Stimulated activated effector memory CD8-positive, alpha-beta T cell treated with anti-CD3 and anti-CD28 coated beads, Interleukin-12 subunit alpha, Interleukin-12 subunit beta, amount 100 ng/mL, for 72 hours (primary cell): ENCODE results near the gene GDF7.

Source experiments
- ATAC-seq: fragments of 150-1000 bp; cut with Tn5 transposase; 2 replicates; pipeline ENCODE4 v1.10.0; 2021
- DNase-seq, 2 donors: peaks; one replicate each; pipeline ENCODE4 v3.0.0; 2021 to 2022; ENCODE audit warnings: low spot score in 2 of 2
- H3K27ac Mint-ChIP-seq: one replicate; pipeline ENCODE4 v1.8.0; 2022; ENCODE audit warnings: mild to moderate bottlenecking, mixed read lengths
- H3K36me3 Mint-ChIP-seq: one replicate; pipeline ENCODE4 v1.8.0; 2022; ENCODE audit warnings: mild to moderate bottlenecking, mixed read lengths
- H3K4me1 Mint-ChIP-seq: one replicate; pipeline ENCODE4 v1.8.0; 2022; ENCODE audit warnings: mixed read lengths
- H3K4me3 Mint-ChIP-seq: one replicate; pipeline ENCODE4 v1.8.0; 2022; ENCODE audit warnings: mild to moderate bottlenecking, mixed read lengths
- H3K9me3 Mint-ChIP-seq: one replicate; pipeline ENCODE4 v1.8.0; 2022; ENCODE audit warnings: mixed read lengths

Gene GDF7

GRCh38 chr2:20660506-20661420, 6.2 kb upstream of the GDF7 start:
- ATAC-seq: no peak
- DNase-seq: no peak
- no peak overlapping the region for H3K27ac Mint-ChIP-seq
- H3K4me1 Mint-ChIP-seq: peaks cover 10% of the 10 kb centered on the region
- H3K36me3 Mint-ChIP-seq: no peaks in the 10 kb centered on the region
- H3K4me3 Mint-ChIP-seq: no peak overlapping the region
- H3K9me3 Mint-ChIP-seq: no peaks in the 10 kb centered on the region

- Mint-ChIP-seq H3K27ac (no peak overlapping the region), H3K36me3 (peaks cover 6% of the 10 kb centered on the region), H3K4me1 (peaks cover 17% of the 10 kb centered on the region), H3K4me3 (no peak overlapping the region), H3K9me3 (no peaks in the 10 kb centered on the region)
- peak; percentile 61 for ATAC-seq
- peak; percentile 56 to 81 for DNase-seq
Measured at GRCh38 chr2:20661421-20662307, 5.3 kb upstream of the GDF7 start.

GRCh38 chr2:20662308-20662937, 4.5 kb upstream of the GDF7 start:
- DNase-seq (no peak), ATAC-seq (no peak)
- peaks cover 17% of the 10 kb centered on the region for H3K4me1 Mint-ChIP-seq
- no peak overlapping the region for H3K4me3 Mint-ChIP-seq
- no peak overlapping the region for H3K27ac Mint-ChIP-seq
- H3K9me3 Mint-ChIP-seq: no peaks in the 10 kb centered on the region
- peaks cover 6% of the 10 kb centered on the region for H3K36me3 Mint-ChIP-seq

- Mint-ChIP-seq H3K4me3 (no peak overlapping the region), H3K9me3 (no peaks in the 10 kb centered on the region), H3K27ac (no peak overlapping the region), H3K4me1 (peaks cover 17% of the 10 kb centered on the region), H3K36me3 (peaks cover 6% of the 10 kb centered on the region)
- DNase-seq (no peak), ATAC-seq (no peak)
Measured at GRCh38 chr2:20663196-20664070, 3.5 kb upstream of the GDF7 start.

GRCh38 chr2:20664071-20664390, 2.9 kb upstream of the GDF7 start:
- no peak for DNase-seq
- Mint-ChIP-seq H3K36me3 (peaks cover 6% of the 10 kb centered on the region), H3K9me3 (no peaks in the 10 kb centered on the region), H3K4me1 (peaks cover 17% of the 10 kb centered on the region), H3K4me3 (no peak overlapping the region), H3K27ac (no peak overlapping the region)
- no peak for ATAC-seq

- Mint-ChIP-seq H3K4me3 (peak overlapping the region; percentile 71), H3K27ac (no peak overlapping the region), H3K36me3 (peaks cover 6% of the 10 kb centered on the region), H3K4me1 (peaks cover 17% of the 10 kb centered on the region), H3K9me3 (no peaks in the 10 kb centered on the region)
- ATAC-seq (no peak), DNase-seq (no peak)
Measured at GRCh38 chr2:20664431-20665242, 2.3 kb upstream of the GDF7 start.

- H3K36me3 Mint-ChIP-seq: peaks cover 6% of the 10 kb centered on the region
- H3K9me3 Mint-ChIP-seq: no peaks in the 10 kb centered on the region
- peaks cover 17% of the 10 kb centered on the region for H3K4me1 Mint-ChIP-seq
- DNase-seq (no peak), ATAC-seq (no peak)
- peak overlapping the region; percentile 71 for H3K4me3 Mint-ChIP-seq
- H3K27ac Mint-ChIP-seq: no peak overlapping the region
Measured at GRCh38 chr2:20665243-20666004, 1.5 kb upstream of the GDF7 start.

- no peak for ATAC-seq
- Mint-ChIP-seq H3K36me3 (peaks cover 6% of the 10 kb centered on the region), H3K4me3 (peak overlapping the region; percentile 71), H3K9me3 (no peaks in the 10 kb centered on the region), H3K4me1 (peaks cover 17% of the 10 kb centered on the region), H3K27ac (peak overlapping the region; percentile 23)
- peak in 1 of 2 donors; percentile 61 for DNase-seq
Measured at GRCh38 chr2:20666005-20666303, 990 bp upstream of the GDF7 start.

GRCh38 chr2:20667151-20667530, 197 bp downstream of the GDF7 start:
- Mint-ChIP-seq H3K27ac (no peak overlapping the region), H3K4me3 (peak overlapping the region; percentile 71), H3K36me3 (peaks cover 6% of the 10 kb centered on the region), H3K9me3 (no peaks in the 10 kb centered on the region), H3K4me1 (peaks cover 23% of the 10 kb centered on the region)
- DNase-seq (no peak), ATAC-seq (peak; percentile 35)

GRCh38 chr2:20667531-20668401, 822 bp downstream of the GDF7 start:
- Mint-ChIP-seq H3K9me3 (no peaks in the 10 kb centered on the region), H3K4me3 (peak overlapping the region; percentile 22), H3K4me1 (peaks cover 25% of the 10 kb centered on the region), H3K36me3 (peaks cover 6% of the 10 kb centered on the region), H3K27ac (no peak overlapping the region)
- DNase-seq (no peak), ATAC-seq (no peak)

GRCh38 chr2:20668451-20668850, 1.5 kb downstream of the GDF7 start:
- DNase-seq: no peak
- peak overlapping the region; percentile 22 for H3K4me3 Mint-ChIP-seq
- peaks cover 25% of the 10 kb centered on the region for H3K4me1 Mint-ChIP-seq
- ATAC-seq: no peak
- peaks cover 6% of the 10 kb centered on the region for H3K36me3 Mint-ChIP-seq
- no peaks in the 10 kb centered on the region for H3K9me3 Mint-ChIP-seq
- H3K27ac Mint-ChIP-seq: no peak overlapping the region

- no peaks in the 10 kb centered on the region for H3K9me3 Mint-ChIP-seq
- no peak for ATAC-seq
- peaks cover 25% of the 10 kb centered on the region for H3K4me1 Mint-ChIP-seq
- peaks cover 6% of the 10 kb centered on the region for H3K36me3 Mint-ChIP-seq
- DNase-seq: no peak
- no peak overlapping the region for H3K27ac Mint-ChIP-seq
- no peak overlapping the region for H3K4me3 Mint-ChIP-seq
Measured at GRCh38 chr2:20668871-20669475, 2.0 kb downstream of the GDF7 start.
